Parathyroid adenoma (tissue), 2 donors: ENCODE results near the gene C10orf67.

Experiments used
- H2AFZ ChIP-seq: fragments of 300-600 bp; sonication (generic); one replicate; pipeline ENCODE4 v1.7.0; 2017; ENCODE audit warnings: antibody characterized with exemption, mild to moderate bottlenecking
- H3K27ac ChIP-seq: fragments of 300-600 bp; sonication (generic); one replicate; pipeline ENCODE4 v1.7.0; 2017
- H3K27me3 ChIP-seq: fragments of 300-600 bp; sonication (generic); one replicate; pipeline ENCODE4 v1.7.0; 2017; ENCODE audit warnings: low read length; ENCODE audit not compliant: control insufficient read depth, insufficient read depth
- H3K36me3 ChIP-seq: fragments of 300-600 bp; sonication (generic); one replicate; pipeline ENCODE4 v1.7.0; 2017; ENCODE audit warnings: low read length; ENCODE audit not compliant: control insufficient read depth, insufficient read depth
- H3K4me1 ChIP-seq: fragments of 300-600 bp; sonication (generic); one replicate; pipeline ENCODE4 v1.7.0; 2017; ENCODE audit warnings: control low read depth
- H3K4me2 ChIP-seq: fragments of 300-600 bp; sonication (generic); one replicate; pipeline ENCODE4 v1.7.0; 2017; ENCODE audit warnings: low read length
- H3K4me3 ChIP-seq: fragments of 300-600 bp; sonication (generic); one replicate; pipeline ENCODE4 v1.7.0; 2017; ENCODE audit warnings: low read depth, low read length
- H3K79me2 ChIP-seq: fragments of 300-600 bp; sonication (generic); one replicate; pipeline ENCODE4 v1.7.0; 2017; ENCODE audit warnings: control low read depth
- H3K9ac ChIP-seq: fragments of 300-600 bp; sonication (generic); one replicate; pipeline ENCODE4 v1.7.0; 2017; ENCODE audit warnings: mild to moderate bottlenecking
- H3K9me3 ChIP-seq: fragments of 300-600 bp; sonication (generic); one replicate; pipeline ENCODE4 v1.7.0; 2017; ENCODE audit warnings: low read length; ENCODE audit not compliant: control insufficient read depth
- CTCF ChIP-seq: fragments of 300-600 bp; sonication (generic); IDR thresholded peaks from one replicate; pipeline ENCODE4 v1.7.0; 2017; ENCODE audit warnings: antibody characterized with exemption, mild to moderate bottlenecking
- donor health status: primary hyperparathyroidism.

Gene C10orf67

GRCh38 chr10:23157239-23157681, 187.3 kb downstream of the C10orf67 start:
- H3K4me1 ChIP-seq = peaks cover 7% of the 10 kb centered on the region
- no peak overlapping the region for H3K9ac ChIP-seq
- peak overlapping the region; percentile 38 for H2AFZ ChIP-seq
- H3K27ac ChIP-seq = no peak overlapping the region
- no peaks in the 10 kb centered on the region for H3K27me3 ChIP-seq
- no peak for TF ChIP-seq CTCF
- H3K4me2 ChIP-seq = no peak overlapping the region
- no peak overlapping the region for H3K4me3 ChIP-seq
- H3K9me3 ChIP-seq = no peaks in the 10 kb centered on the region
- no peaks in the 10 kb centered on the region for H3K36me3 ChIP-seq
- H3K79me2 ChIP-seq = no peaks in the 10 kb centered on the region

DNA sequence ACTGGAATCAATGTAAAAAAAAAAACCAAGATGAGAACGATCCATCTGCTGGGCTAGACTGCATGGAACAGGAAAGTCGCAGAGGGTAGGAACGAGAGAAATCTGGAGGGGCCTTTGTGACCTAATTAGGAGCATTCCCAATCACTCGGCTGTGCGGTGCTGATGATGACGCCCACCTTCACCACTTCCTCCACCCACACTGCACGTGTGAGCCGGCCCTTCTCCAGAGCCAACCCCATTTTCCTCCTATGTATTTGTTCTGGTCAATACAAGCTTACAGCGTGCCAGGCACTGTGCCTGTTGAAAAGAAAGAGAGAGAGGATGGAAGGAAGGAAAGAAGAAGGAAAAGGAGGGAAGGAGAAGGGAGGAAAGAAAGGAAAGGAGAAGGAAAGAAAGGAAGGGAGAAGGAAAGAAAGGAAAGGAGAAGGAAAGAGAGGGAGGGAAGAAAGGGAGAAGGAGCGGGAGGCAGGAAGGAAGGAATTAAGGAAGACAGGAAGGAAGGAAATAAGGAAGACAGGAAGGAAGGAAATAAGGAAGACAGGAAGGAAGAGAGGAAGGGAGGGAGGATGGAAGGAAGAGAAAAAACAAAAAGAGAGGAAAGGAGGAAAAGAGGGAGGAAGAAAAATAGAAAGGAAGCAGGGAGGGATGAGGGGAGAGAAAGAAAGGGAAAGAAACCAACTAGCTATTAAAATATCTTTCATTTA, 188.0 kb downstream of the C10orf67 start:
- H3K4me2 ChIP-seq = no peak overlapping the region
- TF ChIP-seq CTCF = no peak
- H3K9ac ChIP-seq = no peak overlapping the region
- peaks cover 7% of the 10 kb centered on the region for H3K4me1 ChIP-seq
- H3K27me3 ChIP-seq = no peaks in the 10 kb centered on the region
- H3K27ac ChIP-seq = no peak overlapping the region
- H3K4me3 ChIP-seq = no peak overlapping the region
- no peaks in the 10 kb centered on the region for H3K9me3 ChIP-seq
- H3K36me3 ChIP-seq = no peaks in the 10 kb centered on the region
- H3K79me2 ChIP-seq = no peaks in the 10 kb centered on the region
- H2AFZ ChIP-seq = no peak overlapping the region

GRCh38 chr10:23155169-23155568, 189.4 kb downstream of the C10orf67 start:
- H3K9ac ChIP-seq = no peak overlapping the region
- no peaks in the 10 kb centered on the region for H3K27me3 ChIP-seq
- H3K4me3 ChIP-seq = no peak overlapping the region
- H3K79me2 ChIP-seq = no peaks in the 10 kb centered on the region
- TF ChIP-seq CTCF = no peak
- H3K4me1 ChIP-seq = peaks cover 7% of the 10 kb centered on the region
- no peaks in the 10 kb centered on the region for H3K9me3 ChIP-seq
- H3K36me3 ChIP-seq = no peaks in the 10 kb centered on the region
- no peak overlapping the region for H2AFZ ChIP-seq
- H3K4me2 ChIP-seq = no peak overlapping the region
- H3K27ac ChIP-seq = no peak overlapping the region
